Fibroblast of lung (primary cell): Measurements from ENCODE around the gene GRID1. TPM values are rescaled to one million over a fixed set of nuclear protein-coding genes. Genes with fewer than 3 reads are reported as not detected.

Experiments used
- DNase-seq, 2 donors: peaks; one replicate each; pipeline versions ENCODE4 v3.0.0 to v3.0.0-alpha.2; 2010; ENCODE audit warnings: low read depth in 2 of 2
- H2AFZ ChIP-seq: 2 replicates; pipeline ENCODE4 v1.5.1; 2012; ENCODE audit warnings: low read length, control low read depth, inconsistent platforms
- H3K27ac ChIP-seq: 2 replicates; pipeline ENCODE4 v1.5.1; 2011; ENCODE audit warnings: low read length, control low read depth; ENCODE audit not compliant: insufficient read depth
- H3K27me3 ChIP-seq: 2 replicates; pipeline ENCODE4 v1.5.1; 2011; ENCODE audit warnings: mild to moderate bottlenecking, low read length; ENCODE audit not compliant: control insufficient read depth, insufficient read depth
- H3K36me3 ChIP-seq: 2 replicates; pipeline ENCODE4 v1.5.1; 2011; ENCODE audit warnings: low read length; ENCODE audit not compliant: control insufficient read depth, insufficient read depth
- H3K4me1 ChIP-seq: 2 replicates; pipeline ENCODE4 v1.5.1; 2011; ENCODE audit warnings: low read length; ENCODE audit not compliant: control insufficient read depth, insufficient read depth; ENCODE audit errors: extremely low read depth
- H3K4me2 ChIP-seq: 2 replicates; pipeline ENCODE4 v1.5.1; 2011; ENCODE audit warnings: low read length, control low read depth; ENCODE audit not compliant: insufficient read depth; ENCODE audit errors: extremely low read depth
- H3K4me3 ChIP-seq, 4 experiments: fragments of 200-600 bp in 1 of 4; sonication (generic) in 1 of 4; replicated peaks in 1 of 4; 2 replicates each; pipeline ENCODE4 v1.5.1; 2011 to 2016; ENCODE audit warnings: low read length in 4 of 4, low read depth in 3 of 4, mild to moderate bottlenecking in 3 of 4, control low read depth in 2 of 4, inconsistent platforms in 1 of 4, mixed read lengths in 1 of 4; ENCODE audit not compliant: insufficient read depth in 1 of 4; ENCODE audit errors: control extremely low read depth in 1 of 4
- H3K79me2 ChIP-seq: 2 replicates; pipeline ENCODE4 v1.5.1; 2012; ENCODE audit warnings: mild to moderate bottlenecking, low read length, inconsistent platforms; ENCODE audit not compliant: control insufficient read depth, insufficient read depth
- H3K9ac ChIP-seq: 2 replicates; pipeline ENCODE4 v1.5.1; 2011; ENCODE audit warnings: mild to moderate bottlenecking, low read length, control low read depth; ENCODE audit not compliant: insufficient read depth
- H3K9me3 ChIP-seq: 2 replicates; pipeline ENCODE4 v1.5.1; 2012; ENCODE audit warnings: low read depth, low read length; ENCODE audit not compliant: control insufficient read depth, insufficient read depth
- H4K20me1 ChIP-seq: 2 replicates; pipeline ENCODE4 v1.5.1; 2011; ENCODE audit warnings: low read length; ENCODE audit not compliant: control insufficient read depth, insufficient read depth; ENCODE audit errors: extremely low read depth
- CTCF ChIP-seq, 2 donors: IDR thresholded peaks in 1 of 2; conservative IDR thresholded peaks in 1 of 2; 1 replicate in 1 of 2; 2 replicates in 1 of 2; pipeline ENCODE4 v1.5.1; 2011 to 2012; ENCODE audit warnings: low read length in 2 of 2, control low read depth in 1 of 2, inconsistent platforms in 1 of 2, low read depth in 1 of 2, mild to moderate bottlenecking in 1 of 2
- EZH2 ChIP-seq: IDR thresholded peaks from 2 replicates; pipeline ENCODE4 v1.5.1; 2012; ENCODE audit warnings: low read length, control low read depth, mild to moderate bottlenecking; ENCODE audit errors: missing control alignments
- polyA plus RNA-seq, 2 donors: library from polyadenylated mRNA; depleted of rRNA in 1 of 2; stranded (reverse) in 1 of 2; unstranded in 1 of 2; fragments of >200 nt; gene quantifications; 2 replicates each; pipeline ENCODE4 v1.2.1, GENCODE V29; 2011 to 2012; ENCODE audit warnings: missing spikeins in 1 of 2
- total RNA-seq: library from RNA; depleted of rRNA; stranded (reverse); fragments of >200 nt; gene quantifications from 2 replicates; pipeline ENCODE4 v1.2.1, GENCODE V29; 2014

The GRID1 gene
- total and polyA plus RNA-seq, 2 donors (not counting 1 experiment from before 2014, with no cell fraction given): 0.03 to 0.33 TPM

GRCh38 chr10:85851325-85851724 is 515.3 kb downstream of the GRID1 start:
- Histone ChIP-seq H3K27ac (no peak overlapping the region), H3K36me3 (no peaks in the 10 kb centered on the region), H3K79me2 (no peaks in the 10 kb centered on the region), H2AFZ (no peak overlapping the region), H3K4me1 (no peaks in the 10 kb centered on the region), H3K4me3 (no peak overlapping the region), H3K27me3 (no peaks in the 10 kb centered on the region), H3K4me2 (no peak overlapping the region), H3K9me3 (no peaks in the 10 kb centered on the region), H3K9ac (no peak overlapping the region), H4K20me1 (no peaks in the 10 kb centered on the region)
- TF ChIP-seq CTCF (conservative IDR thresholded peaks at IDR 0.05 in 1 of 2, IDR thresholded peaks at IDR 0.05 in 1 of 2; ENCODE audit: low read depth in 1 of 2, low read length in 2 of 2): no peak
- TF ChIP-seq EZH2: no peak
- DNase-seq: peak in 1 of 2 donors; percentile 82

- DNase-seq: no peak
- Histone ChIP-seq H3K9me3 (no peaks in the 10 kb centered on the region), H3K4me3 (no peak overlapping the region), H3K27ac (no peak overlapping the region), H3K9ac (no peak overlapping the region), H2AFZ (no peak overlapping the region), H3K36me3 (no peaks in the 10 kb centered on the region), H3K79me2 (no peaks in the 10 kb centered on the region), H3K27me3 (no peaks in the 10 kb centered on the region), H3K4me1 (no peaks in the 10 kb centered on the region), H4K20me1 (no peaks in the 10 kb centered on the region), H3K4me2 (no peak overlapping the region)
- TF ChIP-seq CTCF (conservative IDR thresholded peaks at IDR 0.05 in 1 of 2, IDR thresholded peaks at IDR 0.05 in 1 of 2; ENCODE audit: low read depth in 1 of 2, low read length in 2 of 2) (no peak), EZH2 (no peak)
Observed at GRCh38 chr10:85850736-85851135, 515.9 kb downstream of the GRID1 start.

GRCh38 chr10:85849315-85849714 is 517.3 kb downstream of the GRID1 start:
- no peak overlapping the region for H3K9ac ChIP-seq
- H3K79me2 ChIP-seq: no peaks in the 10 kb centered on the region
- no peaks in the 10 kb centered on the region for H3K36me3 ChIP-seq
- H4K20me1 ChIP-seq: no peaks in the 10 kb centered on the region
- H2AFZ ChIP-seq: no peak overlapping the region
- no peaks in the 10 kb centered on the region for H3K9me3 ChIP-seq
- no peak for DNase-seq
- no peak overlapping the region for H3K4me3 ChIP-seq
- TF ChIP-seq EZH2 (no peak), CTCF (conservative IDR thresholded peaks at IDR 0.05 in 1 of 2, IDR thresholded peaks at IDR 0.05 in 1 of 2; ENCODE audit: low read depth in 1 of 2, low read length in 2 of 2) (no peak)
- no peaks in the 10 kb centered on the region for H3K27me3 ChIP-seq
- no peak overlapping the region for H3K4me2 ChIP-seq
- H3K27ac ChIP-seq: no peak overlapping the region
- H3K4me1 ChIP-seq: no peaks in the 10 kb centered on the region
